Colonic mucosa (tissue), 4 donors: ENCODE measurements around the gene RIPOR2. TPM values are rescaled to one million over a fixed set of nuclear protein-coding genes. Genes with fewer than 3 reads are reported as not detected.
"Not testable (repeated sequence)": the region's sequence is repeated elsewhere in the genome, so short reads cannot be mapped to it uniquely, and the experiment has no call there.

Experiments used
- DNase-seq: peaks from one replicate; pipeline ENCODE4 v3.0.0-alpha.2; 2020
- H3K27ac ChIP-seq: fragments of 200-600 bp; one replicate; pipeline ENCODE4 v1.8.0; 2021
- H3K27me3 ChIP-seq: fragments of 200-600 bp; one replicate; pipeline ENCODE4 v1.8.0; 2021
- H3K36me3 ChIP-seq: fragments of 200-600 bp; one replicate; pipeline ENCODE4 v1.8.0; 2021
- H3K4me1 ChIP-seq: fragments of 200-600 bp; one replicate; pipeline ENCODE4 v1.8.0; 2021; ENCODE audit warnings: mild to moderate bottlenecking
- H3K4me3 ChIP-seq: fragments of 200-600 bp; one replicate; pipeline ENCODE4 v1.8.0; 2021
- H3K9ac ChIP-seq, 2 donors: one replicate each; pipeline ENCODE4 v1.7.0; 2013; ENCODE audit warnings: control low read depth in 2 of 2, low read depth in 2 of 2, low read length in 2 of 2
- H3K9me3 ChIP-seq: fragments of 200-600 bp; one replicate; pipeline ENCODE4 v1.8.0; 2021
- intact Hi-C: fragments of 100-400 bp; cut with DNase I; formaldehyde crosslinking; loops from one replicate; pipeline ENCODE4 v1.14.1; 2022
- total RNA-seq, 2 donors: library from RNA; stranded (reverse); fragmentation: NEBNext Ultra II Directional in 1 of 2; extraction: Animal tissue kit (Norgen Biotek cat#: 25700) in 1 of 2; gene quantifications; one replicate each; pipeline ENCODE4 v1.2.1, GENCODE V29; 2021
- TF ChIP-seq, protein P1 (sequence below): fragments of 200-600 bp; IDR thresholded peaks from one replicate; pipeline ENCODE4 v1.8.0; 2022; ENCODE audit warnings: antibody characterized with exemption, mild to moderate bottlenecking
- donor health status: healthy.
- donor health status: DM: no; HTN: no; CAD: no.
- donor health status: DM: no; HTN: no; CAD: no.

RIPOR2 gene
- total RNA-seq, 2 donors from 2014 or later, result 1.8 to 2.0 TPM

DNA sequence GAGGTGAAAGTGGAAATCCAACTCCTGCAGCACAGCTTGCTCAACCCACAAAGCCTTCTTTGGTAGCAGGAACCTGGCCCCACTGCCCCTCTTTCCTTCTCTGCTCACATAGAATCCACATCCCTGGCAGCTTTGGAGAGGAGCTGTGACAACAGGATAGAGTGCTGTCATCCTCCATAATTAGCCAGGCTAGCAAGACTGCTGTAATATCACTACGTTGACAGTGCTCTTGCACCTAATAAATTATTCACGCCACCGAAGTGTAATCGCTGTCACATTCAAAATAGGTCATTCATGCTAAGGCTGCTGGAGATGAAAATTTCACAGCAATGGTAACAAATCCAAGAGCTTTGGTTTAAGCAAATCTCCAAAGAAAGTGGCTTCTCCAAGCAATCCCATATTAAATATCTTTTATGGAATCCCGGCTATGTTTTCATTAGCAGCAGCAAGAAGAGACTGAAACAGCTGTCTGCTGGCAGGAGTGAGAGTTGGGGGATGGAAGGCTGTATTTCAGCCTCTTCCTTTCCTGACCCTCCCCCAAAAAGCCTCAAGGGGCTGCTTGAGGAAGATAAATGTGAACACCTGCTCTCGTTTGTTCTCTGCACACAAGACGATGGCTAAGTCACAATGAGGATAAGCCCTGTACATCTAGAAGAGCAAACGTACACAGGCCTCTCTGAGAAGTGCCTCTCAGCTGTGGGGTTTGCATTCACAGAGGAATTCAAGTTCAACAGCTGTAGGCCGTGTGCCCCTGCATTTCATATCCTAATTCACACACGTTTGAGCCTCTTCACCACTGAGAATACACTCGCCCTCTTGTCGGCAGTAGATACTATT lies 16.5 kb downstream of the RIPOR2 start:
- Histone ChIP-seq H3K9ac (no peak overlapping the region), H3K4me3 (no peak overlapping the region), H3K9me3 (no peaks in the 10 kb centered on the region), H3K27me3 (no peaks in the 10 kb centered on the region), H3K27ac (no peak overlapping the region), H3K4me1 (no peaks in the 10 kb centered on the region), H3K36me3 (no peaks in the 10 kb centered on the region)
- DNase-seq, result no peak
- intact Hi-C loops, result no loop called here
- TF ChIP-seq, protein P1, sequence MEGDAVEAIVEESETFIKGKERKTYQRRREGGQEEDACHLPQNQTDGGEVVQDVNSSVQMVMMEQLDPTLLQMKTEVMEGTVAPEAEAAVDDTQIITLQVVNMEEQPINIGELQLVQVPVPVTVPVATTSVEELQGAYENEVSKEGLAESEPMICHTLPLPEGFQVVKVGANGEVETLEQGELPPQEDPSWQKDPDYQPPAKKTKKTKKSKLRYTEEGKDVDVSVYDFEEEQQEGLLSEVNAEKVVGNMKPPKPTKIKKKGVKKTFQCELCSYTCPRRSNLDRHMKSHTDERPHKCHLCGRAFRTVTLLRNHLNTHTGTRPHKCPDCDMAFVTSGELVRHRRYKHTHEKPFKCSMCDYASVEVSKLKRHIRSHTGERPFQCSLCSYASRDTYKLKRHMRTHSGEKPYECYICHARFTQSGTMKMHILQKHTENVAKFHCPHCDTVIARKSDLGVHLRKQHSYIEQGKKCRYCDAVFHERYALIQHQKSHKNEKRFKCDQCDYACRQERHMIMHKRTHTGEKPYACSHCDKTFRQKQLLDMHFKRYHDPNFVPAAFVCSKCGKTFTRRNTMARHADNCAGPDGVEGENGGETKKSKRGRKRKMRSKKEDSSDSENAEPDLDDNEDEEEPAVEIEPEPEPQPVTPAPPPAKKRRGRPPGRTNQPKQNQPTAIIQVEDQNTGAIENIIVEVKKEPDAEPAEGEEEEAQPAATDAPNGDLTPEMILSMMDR, result no peak

DNA sequence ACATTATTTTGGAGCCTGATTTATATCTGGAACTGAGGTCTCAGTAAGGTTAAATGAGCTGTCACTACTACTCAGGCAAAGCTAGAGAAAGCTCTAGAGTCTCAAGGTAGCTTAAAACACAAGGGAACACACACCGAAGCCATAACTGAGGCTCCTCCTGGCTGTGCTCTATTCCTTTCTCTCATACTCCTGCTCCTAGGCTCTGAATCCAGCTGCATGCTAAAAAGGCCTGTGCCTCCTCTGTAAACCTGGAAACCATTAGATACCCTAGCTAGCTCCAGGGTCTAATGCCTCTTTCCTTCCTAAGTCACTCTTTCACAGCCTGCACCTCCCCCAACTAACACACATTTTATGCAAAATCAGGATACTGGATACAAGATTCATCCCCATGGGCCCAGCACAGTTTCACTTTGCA lies 17.1 kb downstream of the RIPOR2 start:
- DNase-seq, result no peak
- Histone ChIP-seq H3K9me3 (no peaks in the 10 kb centered on the region), H3K4me3 (no peak overlapping the region), H3K36me3 (no peaks in the 10 kb centered on the region), H3K27ac (no peak overlapping the region), H3K4me1 (no peaks in the 10 kb centered on the region), H3K9ac (no peak overlapping the region), H3K27me3 (no peaks in the 10 kb centered on the region)
- intact Hi-C loops, result no loop called here
- TF ChIP-seq, protein P1, result no peak

DNA sequence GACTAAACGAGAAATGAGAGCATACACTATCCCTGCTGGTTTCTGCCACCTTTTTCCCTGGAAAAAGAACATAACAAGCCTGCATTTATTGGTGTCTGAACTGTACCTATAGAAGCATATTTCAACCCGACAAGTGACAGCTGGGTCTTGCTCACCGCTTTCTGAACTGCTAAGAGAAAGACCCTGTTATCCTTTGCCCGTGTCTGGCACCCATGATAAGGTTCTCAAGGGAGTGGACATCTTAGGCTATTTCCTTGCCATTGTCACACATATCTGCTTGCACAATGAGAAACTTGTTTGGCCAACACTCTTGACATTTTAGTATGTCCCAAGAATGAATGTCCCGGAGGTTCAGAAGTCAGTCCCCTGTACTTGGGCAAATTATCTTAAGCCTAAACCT lies 19.3 kb downstream of the RIPOR2 start:
- Histone ChIP-seq H3K36me3 (no peaks in the 10 kb centered on the region), H3K4me3 (no peak overlapping the region), H3K9ac (no peak overlapping the region), H3K9me3 (no peaks in the 10 kb centered on the region), H3K4me1 (no peaks in the 10 kb centered on the region), H3K27ac (no peak overlapping the region), H3K27me3 (no peaks in the 10 kb centered on the region)
- intact Hi-C loops, result no loop called here
- DNase-seq, result no peak
- TF ChIP-seq, protein P1, result no peak

DNA sequence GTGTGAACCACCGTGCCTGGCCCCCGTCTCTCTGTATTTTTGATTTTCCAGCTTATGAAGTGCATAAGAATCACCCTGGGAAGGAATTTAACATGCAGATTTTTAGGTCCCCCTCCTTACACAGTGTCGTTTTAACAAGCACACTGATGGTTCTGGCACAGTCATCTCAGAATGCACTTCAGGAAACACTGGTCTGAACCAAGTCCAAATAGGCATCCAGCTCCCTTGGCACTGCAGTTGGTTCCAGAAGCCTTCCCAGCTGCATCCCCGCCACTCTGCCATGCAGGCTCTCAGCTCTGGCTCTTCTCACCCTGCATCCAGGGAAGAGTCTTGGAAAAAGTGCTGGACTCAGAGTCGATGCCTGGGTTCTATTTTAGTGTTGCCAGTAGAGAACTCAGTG lies 20.1 kb downstream of the RIPOR2 start:
- H3K9ac ChIP-seq, result no peak overlapping the region
- TF ChIP-seq, protein P1, result no peak
- no peak overlapping the region for H3K27ac ChIP-seq
- H3K4me3 ChIP-seq, result no peak overlapping the region
- no peaks in the 10 kb centered on the region for H3K9me3 ChIP-seq
- intact Hi-C loops, result no loop called here
- H3K27me3 ChIP-seq, result peaks cover 3% of the 10 kb centered on the region
- H3K4me1 ChIP-seq, result no peaks in the 10 kb centered on the region
- no peak for DNase-seq
- no peaks in the 10 kb centered on the region for H3K36me3 ChIP-seq

DNA sequence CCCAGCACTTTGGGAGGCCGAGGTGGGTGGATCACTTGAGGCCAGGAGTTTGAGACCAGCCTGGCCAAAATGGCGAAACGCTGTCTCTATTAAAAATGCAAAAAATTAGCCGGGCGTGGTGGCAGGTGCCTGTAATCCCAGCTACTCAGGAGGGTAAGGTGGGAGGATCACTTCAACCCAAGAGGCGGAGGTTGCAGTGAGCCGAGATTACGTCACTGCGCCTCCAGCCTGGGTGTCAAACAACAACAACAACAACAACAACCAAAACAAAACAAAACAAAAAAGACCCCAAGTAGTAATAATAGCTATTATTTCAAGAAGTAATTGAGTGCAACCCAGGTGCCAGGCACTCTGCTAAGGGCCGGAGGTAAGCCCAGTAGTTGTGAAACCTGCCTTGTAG lies 21.7 kb downstream of the RIPOR2 start:
- H3K4me3 ChIP-seq, intact Hi-C loops, DNase-seq, H3K4me1 ChIP-seq, H3K9me3 ChIP-seq, H3K9ac ChIP-seq, H3K27ac ChIP-seq, H3K36me3 ChIP-seq: not testable (repeated sequence)
- H3K27me3 ChIP-seq, result peaks cover 12% of the 10 kb centered on the region

DNA sequence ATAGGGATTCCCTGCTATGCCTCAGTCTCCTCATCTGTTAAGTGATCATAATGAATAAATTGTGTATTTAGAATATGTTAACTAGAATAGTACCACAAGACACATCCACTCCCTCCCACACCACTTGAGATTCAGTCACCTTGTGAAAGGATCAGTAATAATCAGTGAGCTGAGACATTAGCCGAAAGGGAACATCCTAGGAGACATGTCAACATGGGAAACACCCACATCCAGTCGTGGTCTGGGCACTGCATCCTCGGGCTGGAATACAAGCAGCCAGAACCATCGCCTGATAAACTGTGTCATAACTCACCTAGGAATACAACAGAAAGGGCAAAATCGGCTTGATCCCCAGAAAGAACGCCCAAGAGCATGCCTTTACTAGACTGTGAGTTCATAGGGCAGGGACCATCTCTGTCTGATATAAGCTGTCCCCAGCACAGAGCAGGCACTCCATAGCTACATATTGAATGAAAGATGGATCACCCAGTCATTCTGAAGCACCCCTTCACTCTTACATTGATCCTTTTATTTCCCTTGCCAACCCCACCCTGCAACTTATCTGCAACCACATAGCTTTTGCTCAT lies 23.9 kb downstream of the RIPOR2 start:
- no peaks in the 10 kb centered on the region for H3K36me3 ChIP-seq
- H3K9me3 ChIP-seq, result no peaks in the 10 kb centered on the region
- H3K9ac ChIP-seq, result no peak overlapping the region
- intact Hi-C loops, result no loop called here
- no peak overlapping the region for H3K27ac ChIP-seq
- H3K4me1 ChIP-seq, result no peaks in the 10 kb centered on the region
- peaks cover 12% of the 10 kb centered on the region for H3K27me3 ChIP-seq
- DNase-seq, result no peak
- TF ChIP-seq, protein P1, result no peak
- peak overlapping the region; percentile 45 for H3K4me3 ChIP-seq
